Liver (tissue), 9 donors: Measurements from ENCODE around the gene SLC7A14. TPM values are rescaled to one million over a fixed set of nuclear protein-coding genes. Genes with fewer than 3 reads are reported as not detected.

Experiments
- DNase-seq: peaks from one replicate; pipeline ENCODE4 v3.0.0-alpha.2; 2017; ENCODE audit warnings: low spot score
- H3K27ac ChIP-seq, 2 donors: one replicate each; pipeline ENCODE4 v1.7.0; 2013; ENCODE audit warnings: inconsistent platforms in 2 of 2, low read length in 2 of 2, control low read depth in 1 of 2, low read depth in 1 of 2, mild to moderate bottlenecking in 1 of 2
- H3K27me3 ChIP-seq, 4 donors: one replicate each; pipeline versions ENCODE4 v1.6.1 to v1.7.0; 2013; ENCODE audit warnings: low read length in 3 of 4, inconsistent platforms in 1 of 4, mild to moderate bottlenecking in 1 of 4, moderate library complexity in 1 of 4; ENCODE audit not compliant: control insufficient read depth in 4 of 4, insufficient read depth in 4 of 4
- H3K36me3 ChIP-seq, 4 donors: one replicate each; pipeline versions ENCODE4 v1.6.1 to v1.7.0; 2013; ENCODE audit warnings: low read length in 3 of 4, mild to moderate bottlenecking in 3 of 4, low read depth in 1 of 4, moderate library complexity in 1 of 4; ENCODE audit not compliant: control insufficient read depth in 4 of 4, insufficient read depth in 3 of 4
- H3K4me1 ChIP-seq, 4 donors: one replicate each; pipeline versions ENCODE4 v1.6.1 to v1.7.0; 2013; ENCODE audit warnings: low read length in 3 of 4, mild to moderate bottlenecking in 3 of 4, moderate library complexity in 1 of 4; ENCODE audit not compliant: control insufficient read depth in 4 of 4, insufficient read depth in 4 of 4
- H3K4me3 ChIP-seq, 3 donors: one replicate each; pipeline versions ENCODE4 v1.6.1 to v1.7.0; 2013; ENCODE audit warnings: low read length in 3 of 3, control low read depth in 1 of 3, low read depth in 1 of 3, mild to moderate bottlenecking in 1 of 3
- H3K9ac ChIP-seq, 2 donors: one replicate each; pipeline ENCODE4 v1.7.0; 2013; ENCODE audit warnings: low read length in 2 of 2, mild to moderate bottlenecking in 2 of 2, moderate library complexity in 2 of 2, control low read depth in 1 of 2, low read depth in 1 of 2
- H3K9me3 ChIP-seq, 4 donors: one replicate each; pipeline versions ENCODE4 v1.6.1 to v1.7.0; 2013; ENCODE audit warnings: low read length in 3 of 4; ENCODE audit not compliant: control insufficient read depth in 4 of 4
- ATF3 ChIP-seq: IDR thresholded peaks from 2 replicates; pipeline ENCODE4 v1.6.1; 2016; ENCODE audit warnings: antibody characterized with exemption
- CTCF ChIP-seq: fragments of 150-350 bp; IDR thresholded peaks from 2 replicates; pipeline ENCODE4 v1.5.1; 2017; ENCODE audit warnings: improper control_type of control experiment, low read depth, low read length; ENCODE audit not compliant: missing input control
- EGR1 ChIP-seq, 2 donors: IDR thresholded peaks; 2 replicates each; pipeline ENCODE4 v1.6.1; 2016 to 2018; ENCODE audit warnings: antibody characterized with exemption in 2 of 2, low read depth in 2 of 2
- FOXA1 ChIP-seq: IDR thresholded peaks from 2 replicates; pipeline ENCODE4 v1.6.1; 2016; ENCODE audit warnings: antibody characterized with exemption
- FOXA2 ChIP-seq: IDR thresholded peaks from 2 replicates; pipeline ENCODE4 v1.6.1; 2016; ENCODE audit warnings: antibody characterized with exemption
- GABPA ChIP-seq, 2 donors: IDR thresholded peaks in 1 of 2; conservative IDR thresholded peaks in 1 of 2; 2 replicates each; pipeline ENCODE4 v1.6.1; 2016; ENCODE audit warnings: antibody characterized with exemption in 2 of 2, mild to moderate bottlenecking in 1 of 2, moderate library complexity in 1 of 2
- HNF4G ChIP-seq: IDR thresholded peaks from 2 replicates; pipeline ENCODE4 v1.6.1; 2016; ENCODE audit warnings: antibody characterized with exemption
- JUND ChIP-seq, 2 donors: IDR thresholded peaks; 2 replicates each; pipeline ENCODE4 v1.6.1; 2016; ENCODE audit warnings: antibody characterized with exemption in 2 of 2
- MAX ChIP-seq: IDR thresholded peaks from 2 replicates; pipeline ENCODE4 v1.6.1; 2016; ENCODE audit warnings: antibody characterized with exemption
- NR2F2 ChIP-seq: IDR thresholded peaks from 2 replicates; pipeline ENCODE4 v1.6.1; 2016; ENCODE audit warnings: antibody characterized with exemption
- RAD21 ChIP-seq, 2 donors: IDR thresholded peaks; 2 replicates each; pipeline ENCODE4 v1.6.1; 2016; ENCODE audit warnings: antibody characterized with exemption in 2 of 2, mild to moderate bottlenecking in 2 of 2
- REST ChIP-seq: IDR thresholded peaks from 2 replicates; pipeline ENCODE4 v1.6.1; 2016; ENCODE audit warnings: antibody characterized with exemption, mild to moderate bottlenecking
- RXRA ChIP-seq, 2 donors: IDR thresholded peaks; 2 replicates each; pipeline ENCODE4 v1.6.1; 2017 to 2018; ENCODE audit warnings: antibody characterized with exemption in 2 of 2, mild to moderate bottlenecking in 1 of 2
- SP1 ChIP-seq: IDR thresholded peaks from 2 replicates; pipeline ENCODE4 v1.6.1; 2018; ENCODE audit warnings: antibody characterized with exemption, mild to moderate bottlenecking
- TAF1 ChIP-seq: conservative IDR thresholded peaks from 2 replicates; pipeline ENCODE4 v1.6.1; 2016; ENCODE audit warnings: antibody characterized with exemption, mild to moderate bottlenecking
- YY1 ChIP-seq: IDR thresholded peaks from 2 replicates; pipeline ENCODE4 v1.6.1; 2016; ENCODE audit warnings: antibody characterized with exemption, mild to moderate bottlenecking
- ZBTB33 ChIP-seq: IDR thresholded peaks from 2 replicates; pipeline ENCODE4 v1.6.1; 2016; ENCODE audit warnings: antibody characterized with exemption
- WGBS: extraction: QIAGEN DNeasy Blood & Tissue Kit; methylation state at CpG from one replicate; pipeline ENCODE4 v1.1.7; 2013; 5-methylcytosine and 5-hydroxymethylcytosine counted together
- polyA plus RNA-seq, 2 donors: library from polyadenylated mRNA; stranded (reverse) in 1 of 2; unstranded in 1 of 2; fragments of 200-250 nt in 1 of 2; fragments of >200 nt in 1 of 2; fragmentation: Nextera tagmentation in 1 of 2; extraction: Ambion mirVana in 1 of 2; gene quantifications; one replicate each; pipeline versions ENCODE4 v1.2.1 to v1.2.3, GENCODE V29; 2013 to 2015
- total RNA-seq, 2 donors: library from RNA; depleted of rRNA; stranded (reverse); fragments of >200 nt; gene quantifications; one replicate each; pipeline ENCODE4 v1.2.3, GENCODE V29; 2014
- donor health status: healthy.
- donor health status: healthy.
- donor health status: healthy.
- donor health status: healthy.
- donor health status: healthy.

Gene SLC7A14
- total and polyA plus RNA-seq, 4 donors, result under 0.01 to 0.01 (median under 0.01) TPM; not detected in 1

- no peaks in the 10 kb centered on the region for H3K27me3 ChIP-seq
- no peak overlapping the region for H3K27ac ChIP-seq
- peaks cover 3 to 20% (median 17%) of the 10 kb centered on the region in 4 donors for H3K4me1 ChIP-seq
- H3K9ac ChIP-seq, result no peak overlapping the region
- no peaks in the 10 kb centered on the region for H3K9me3 ChIP-seq
- no peak overlapping the region for H3K4me3 ChIP-seq
- no peaks in the 10 kb centered on the region for H3K36me3 ChIP-seq
- no peak for DNase-seq
- 92% methylated on average over 3 of the region's 3 CpGs for WGBS
- TF ChIP-seq REST (no peak), GABPA (IDR thresholded peaks at IDR 0.05 in 1 of 2, conservative IDR thresholded peaks at IDR 0.05 in 1 of 2) (no peak), FOXA2 (no peak), ZBTB33 (no peak)
Measured at GRCh38 chr3:170491901-170492300, 94.0 kb downstream of the SLC7A14 start.

- WGBS, result 96% methylated on average over 2 of the region's 2 CpGs
- H3K4me1 ChIP-seq, result peaks cover 3 to 20% (median 17%) of the 10 kb centered on the region in 4 donors
- no peak for DNase-seq
- TF ChIP-seq ATF3 (no peak), MAX (no peak), ZBTB33 (no peak), REST (no peak), CTCF (no peak), GABPA (IDR thresholded peaks at IDR 0.05 in 1 of 2, conservative IDR thresholded peaks at IDR 0.05 in 1 of 2) (no peak), JUND (IDR thresholded peaks at IDR 0.05) (no peak), RXRA (IDR thresholded peaks at IDR 0.05) (no peak), SP1 (no peak), EGR1 (IDR thresholded peaks at IDR 0.05; ENCODE audit: low read depth in 2 of 2) (no peak), FOXA2 (no peak), TAF1 (no peak), YY1 (no peak), FOXA1 (no peak), RAD21 (IDR thresholded peaks at IDR 0.05) (no peak), NR2F2 (no peak), HNF4G (no peak)
- H3K9me3 ChIP-seq, result no peaks in the 10 kb centered on the region
- no peak overlapping the region for H3K9ac ChIP-seq
- H3K27me3 ChIP-seq, result no peaks in the 10 kb centered on the region
- no peak overlapping the region for H3K27ac ChIP-seq
- H3K36me3 ChIP-seq, result no peaks in the 10 kb centered on the region
- no peak overlapping the region for H3K4me3 ChIP-seq
Measured at GRCh38 chr3:170490828-170491560, 94.9 kb downstream of the SLC7A14 start.
